NCI-H2227 treated with DMSO at 0.1 percent for 48 hours (cell line): ENCODE results near the gene ZNF813.

Experiments used
- DNase-seq: peaks from one replicate; lab custom pipeline; 2025; lab: John Stamatoyannopoulos, UW

ZNF813 gene

DNA sequence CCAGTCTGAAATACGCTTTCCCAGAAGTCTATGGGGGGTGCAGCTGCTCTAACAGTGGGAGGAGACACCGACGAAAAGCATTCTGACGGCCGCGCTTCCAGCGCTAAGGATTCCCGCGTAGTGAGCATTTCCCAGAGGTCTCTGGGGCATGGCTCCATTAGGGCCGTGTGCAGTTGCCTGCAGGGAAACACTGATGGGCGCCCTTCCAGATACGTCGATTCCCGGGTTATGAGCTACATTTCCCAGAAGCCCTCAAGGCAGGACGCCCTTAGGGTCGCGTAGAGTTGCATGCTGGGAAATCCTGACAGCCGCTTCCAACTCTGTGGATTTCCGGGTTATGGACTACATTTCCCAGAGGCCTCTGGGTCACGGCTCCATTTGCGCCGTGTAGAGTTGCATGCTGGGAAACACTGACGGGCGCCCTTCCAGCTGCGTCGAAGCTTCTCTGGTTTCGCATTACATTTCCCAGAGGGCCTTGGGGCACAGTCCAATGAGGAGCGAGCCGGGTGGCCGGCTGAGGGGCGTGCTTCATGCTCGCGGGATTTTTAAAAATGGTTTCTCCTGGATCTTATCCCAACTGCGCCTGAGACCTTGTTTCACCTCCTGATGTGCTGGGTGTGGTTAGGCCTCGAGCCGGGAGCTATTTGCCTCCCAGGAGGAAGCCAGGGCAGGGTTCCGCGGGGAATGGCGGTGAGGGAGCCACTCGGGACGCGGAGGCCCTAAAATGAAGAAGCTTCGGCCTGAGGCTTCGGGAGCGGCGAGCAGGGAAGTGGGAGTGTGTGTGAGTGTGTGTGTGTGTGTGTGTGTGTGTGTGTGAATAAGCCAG lies 53.2 kb downstream of the ZNF813 start:
- peak; percentile 100 for DNase-seq

- DNase-seq: no peak
Measured at GRCh38 chr19:53521373-53522202, 54.1 kb downstream of the ZNF813 start.

DNA sequence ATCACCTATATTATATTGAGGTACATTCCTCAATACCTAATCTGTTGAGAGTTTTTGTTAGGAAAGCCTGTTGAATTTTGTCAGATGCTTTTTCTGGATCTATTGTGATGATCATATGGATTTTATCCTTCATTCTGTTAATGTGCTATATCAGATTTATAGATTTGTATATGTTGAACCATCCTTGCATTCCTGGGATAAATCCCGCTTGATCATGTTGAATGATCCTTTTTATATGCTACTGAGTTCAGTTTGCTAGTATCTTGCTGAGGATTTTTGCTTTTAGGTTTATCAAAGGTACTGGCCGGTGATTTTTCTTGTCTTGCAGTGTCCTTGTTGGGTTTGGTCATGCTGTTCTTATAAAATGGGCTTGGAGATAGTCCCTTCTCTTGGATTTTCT lies 58.4 kb downstream of the ZNF813 start:
- no peak for DNase-seq

- DNase-seq: no peak
Measured at GRCh38 chr19:53530622-53531021, 63.1 kb downstream of the ZNF813 start.

GRCh38 chr19:53531457-53531856 lies 63.9 kb downstream of the ZNF813 start:
- no peak for DNase-seq

DNA sequence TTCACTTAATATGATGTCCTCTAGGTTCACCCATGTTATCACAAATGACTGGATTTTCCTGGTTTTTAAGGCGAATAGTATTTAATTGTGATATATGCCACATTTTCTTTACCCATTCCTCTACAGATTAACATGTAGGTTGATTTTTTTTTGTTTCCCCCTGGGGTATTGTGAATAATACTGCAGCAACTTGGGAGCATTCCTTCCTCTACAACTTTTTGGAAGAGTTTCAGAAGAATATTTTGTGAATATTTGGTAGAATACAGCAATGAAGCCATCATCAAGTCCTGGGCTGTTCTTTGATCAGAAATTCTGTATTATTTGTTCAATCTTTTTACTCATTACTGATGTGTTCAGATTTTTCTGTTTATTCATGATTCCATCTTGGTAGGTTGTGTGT lies 64.8 kb downstream of the ZNF813 start:
- no peak for DNase-seq

DNA sequence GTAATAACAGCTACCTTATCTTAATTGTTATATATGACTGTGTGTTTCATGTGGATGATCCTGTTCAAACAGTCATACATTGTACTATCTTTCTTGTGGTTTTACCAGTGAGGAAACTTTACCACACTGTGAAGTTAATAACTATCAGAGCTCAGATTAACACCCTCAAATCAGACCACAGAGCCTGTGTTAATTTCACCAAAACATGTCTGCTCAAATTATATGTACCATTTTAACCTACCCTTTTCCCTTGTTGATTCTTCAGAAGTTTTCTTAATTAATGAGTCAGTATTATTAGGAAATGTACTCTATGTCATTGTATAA lies 68.7 kb downstream of the ZNF813 start:
- DNase-seq: no peak

GRCh38 chr19:53537121-53537520 lies 69.6 kb downstream of the ZNF813 start:
- DNase-seq: peak; percentile 74

GRCh38 chr19:53537521-53538377 lies 70.2 kb downstream of the ZNF813 start, which contains the start of gene ZNF331:
ZNF331 (plus strand) TSS chr19:53538145; CDS start chr19:53569377, 31,232 bp downstream.
- peak; percentile 88 for DNase-seq

DNA sequence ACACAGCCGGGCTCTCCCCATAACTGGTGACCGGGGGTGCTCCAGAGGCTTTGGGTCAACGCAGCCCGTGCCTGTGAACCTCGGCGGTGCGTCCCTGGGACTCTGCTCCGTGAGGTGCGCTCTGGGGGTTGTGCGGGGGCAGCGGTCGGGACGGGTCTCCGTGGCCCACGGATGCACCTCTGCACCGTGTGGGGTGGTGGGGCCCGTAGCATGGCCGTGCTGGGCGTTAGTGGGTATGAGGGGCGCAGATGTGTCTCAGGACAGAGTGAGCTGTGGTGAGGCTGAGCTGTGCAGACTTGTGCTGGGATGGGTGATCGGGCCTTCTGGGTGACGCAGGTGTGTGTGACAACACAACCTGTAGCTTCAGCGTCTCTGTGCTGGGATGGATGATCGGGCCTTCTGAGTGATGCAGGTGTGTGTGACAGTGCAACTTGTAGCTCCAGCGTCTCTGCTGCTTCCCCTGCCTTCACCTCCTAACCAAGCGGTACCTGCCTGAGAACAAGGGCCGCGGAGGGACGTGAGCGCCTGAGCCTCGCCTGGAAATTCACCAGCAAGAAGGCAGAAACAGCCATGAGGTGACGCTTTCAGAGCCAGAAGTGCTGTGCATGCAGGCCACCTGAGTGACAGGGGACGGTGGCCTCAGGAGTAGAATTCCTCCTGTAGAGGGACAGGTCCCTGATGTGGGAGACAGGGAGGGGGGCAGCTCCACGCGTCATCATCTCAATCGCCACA lies 71.0 kb downstream of the ZNF813 start:
- no peak for DNase-seq

DNA sequence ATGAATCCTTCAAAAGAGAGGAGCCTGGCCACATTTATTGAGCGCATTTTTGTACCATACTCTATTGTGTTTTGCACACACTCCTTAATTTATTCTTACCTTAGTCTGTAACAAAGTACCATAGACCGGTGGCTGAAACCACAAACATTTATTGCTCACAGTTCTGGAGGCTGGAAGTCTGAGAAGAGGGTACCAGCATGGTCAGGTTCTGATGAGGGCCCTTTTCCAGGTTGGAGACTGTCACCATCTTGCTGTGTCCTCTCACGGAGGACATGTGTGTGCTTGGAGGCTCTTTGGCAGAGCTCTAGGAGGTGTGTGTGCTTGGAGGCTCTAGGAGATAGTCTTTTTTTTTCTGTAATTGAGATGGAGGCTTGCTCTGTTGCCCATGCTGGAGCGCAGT lies 72.6 kb downstream of the ZNF813 start:
- DNase-seq: no peak

DNA sequence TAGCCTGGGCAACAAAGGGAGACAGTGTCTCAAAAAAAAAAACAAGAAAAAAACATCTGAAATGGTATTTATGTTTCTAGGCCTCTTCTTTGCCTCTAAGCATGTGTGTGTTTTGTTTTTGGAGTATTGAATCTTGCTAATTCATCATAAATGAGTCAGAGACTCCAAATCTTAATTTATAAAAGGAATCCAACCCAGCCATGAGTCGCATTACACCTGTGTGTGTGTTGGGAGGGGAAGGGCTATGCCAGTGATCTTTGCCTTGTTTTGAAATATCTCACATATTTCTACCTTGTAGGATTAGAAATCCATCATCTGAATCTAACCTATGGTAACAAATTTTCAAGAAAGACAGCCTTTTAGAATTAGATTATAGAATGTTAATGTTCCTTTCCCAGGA lies 74.4 kb downstream of the ZNF813 start:
- no peak for DNase-seq

DNA sequence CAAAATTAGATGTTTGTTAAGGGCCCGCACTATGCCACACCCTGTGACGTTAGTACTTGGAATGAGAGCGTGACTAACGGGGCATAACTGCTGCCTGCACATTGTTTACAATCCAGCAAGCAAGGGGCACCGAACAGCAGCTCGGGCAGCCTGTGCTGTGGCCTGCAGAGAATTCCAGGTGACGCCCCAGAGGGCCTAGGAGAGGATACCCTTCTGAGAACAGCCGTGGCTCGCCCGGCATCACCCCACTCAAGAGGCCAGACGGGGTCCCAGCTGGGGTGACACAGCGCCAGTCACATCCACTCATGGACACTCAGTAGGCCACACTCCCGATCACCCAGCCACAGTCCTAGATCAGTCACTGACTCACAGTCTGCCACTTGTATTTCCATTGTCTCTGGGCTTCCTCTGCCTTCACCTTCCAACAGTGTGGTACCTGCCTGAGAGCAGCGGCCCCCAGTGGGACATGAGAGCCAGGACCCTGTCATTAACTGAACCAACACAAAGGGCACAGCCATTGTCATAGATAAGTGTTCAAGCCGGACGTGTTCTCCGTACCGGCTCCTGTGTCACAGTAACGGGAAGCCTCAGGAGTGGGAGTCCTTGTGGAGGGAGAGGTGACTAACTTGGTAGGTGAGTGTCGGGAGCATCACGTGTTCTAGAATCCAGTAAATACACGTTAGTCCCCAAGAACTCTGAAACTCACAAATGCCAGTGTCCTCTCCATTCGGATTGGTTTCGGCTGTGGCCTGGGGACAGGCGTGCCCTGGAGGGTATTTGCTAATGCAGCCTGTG lies 77.9 kb downstream of the ZNF813 start:
- DNase-seq: peak; percentile 51
